Common myeloid progenitor, CD34-positive (primary cell): ENCODE measurements around the gene CNOT11.
A peak's percentile ranks its signal among the peaks of the same experiment; 100 is the strongest.
"Not testable (repeated sequence)": the region's sequence is repeated elsewhere in the genome, so short reads cannot be mapped to it uniquely, and the experiment has no call there.

ENCODE experiments used
- CTCF ChIA-PET: fragments of 350-600 bp; sonication (Branson Sonifier 250); formaldehyde crosslinking; loops from one replicate; lab custom pipeline; 2021; ENCODE audit warnings: antibody characterized with exemption; lab: Charles Lee
- POLR2A ChIA-PET: fragments of 350-600 bp; sonication (Branson Sonifier 250); formaldehyde crosslinking; loops from one replicate; lab custom pipeline; 2021; ENCODE audit warnings: antibody characterized with exemption; lab: Charles Lee
- DNase-seq, 3 donors: peaks; one replicate each; pipeline versions ENCODE4 v3.0.0 to v3.0.0-alpha.2; 2013
- H3K27ac ChIP-seq, 2 experiments: 1 replicate in 1 of 2; 2 replicates in 1 of 2; pipeline ENCODE4 v1.7.0; 2013; ENCODE audit warnings: inconsistent platforms in 2 of 2, low read length in 2 of 2, mild to moderate bottlenecking in 2 of 2, low read depth in 1 of 2, moderate library complexity in 1 of 2; ENCODE audit not compliant: severe bottlenecking in 2 of 2, insufficient read depth in 1 of 2, poor library complexity in 1 of 2
- H3K27me3 ChIP-seq, 5 experiments: replicated peaks in 2 of 5; 1 replicate in 3 of 5; 2 replicates in 2 of 5; pipeline versions ENCODE4 v1.6.1 to v1.7.0; 2013; ENCODE audit warnings: low read length in 4 of 5, mild to moderate bottlenecking in 2 of 5, moderate library complexity in 2 of 5, inconsistent platforms in 1 of 5; ENCODE audit not compliant: insufficient read depth in 5 of 5, control insufficient read depth in 4 of 5
- H3K36me3 ChIP-seq, 4 experiments: 1 replicate in 2 of 4; 2 replicates in 2 of 4; pipeline versions ENCODE4 v1.6.1 to v1.7.0; 2013; ENCODE audit warnings: low read length in 3 of 4, control low read depth in 1 of 4, mild to moderate bottlenecking in 1 of 4; ENCODE audit not compliant: control insufficient read depth in 4 of 4, insufficient read depth in 4 of 4
- H3K4me1 ChIP-seq, 4 experiments: 1 replicate in 3 of 4; 2 replicates in 1 of 4; pipeline versions ENCODE4 v1.6.1 to v1.7.1; 2013; ENCODE audit warnings: low read length in 3 of 4, mild to moderate bottlenecking in 3 of 4, control low read depth in 1 of 4, inconsistent platforms in 1 of 4, moderate library complexity in 1 of 4; ENCODE audit not compliant: control insufficient read depth in 4 of 4, insufficient read depth in 4 of 4; ENCODE audit errors: control extremely low read depth in 1 of 4
- H3K4me3 ChIP-seq, 7 experiments: 1 replicate in 4 of 7; 2 replicates in 3 of 7; pipeline versions ENCODE4 v1.5.1 to v1.7.0; 2013; ENCODE audit warnings: mild to moderate bottlenecking in 7 of 7, low read length in 6 of 7, moderate library complexity in 6 of 7, inconsistent platforms in 2 of 7, low read depth in 2 of 7, control low read depth in 1 of 7; ENCODE audit not compliant: insufficient read depth in 4 of 7, control insufficient read depth in 1 of 7; ENCODE audit errors: extremely low read depth in 1 of 7
- H3K9me3 ChIP-seq, 5 experiments: 1 replicate in 4 of 5; 2 replicates in 1 of 5; pipeline versions ENCODE4 v1.6.1 to v1.7.1; 2013; ENCODE audit warnings: low read length in 4 of 5, mild to moderate bottlenecking in 2 of 5, inconsistent platforms in 1 of 5, low read depth in 1 of 5, moderate library complexity in 1 of 5; ENCODE audit not compliant: control insufficient read depth in 4 of 5, insufficient read depth in 2 of 5; ENCODE audit errors: control extremely low read depth in 1 of 5
- WGBS: methylation state at CpG from one replicate; pipeline ENCODE4 v1.1.5; 2013; ENCODE audit not compliant: insufficient coverage; 5-methylcytosine and 5-hydroxymethylcytosine counted together

Gene CNOT11

DNA sequence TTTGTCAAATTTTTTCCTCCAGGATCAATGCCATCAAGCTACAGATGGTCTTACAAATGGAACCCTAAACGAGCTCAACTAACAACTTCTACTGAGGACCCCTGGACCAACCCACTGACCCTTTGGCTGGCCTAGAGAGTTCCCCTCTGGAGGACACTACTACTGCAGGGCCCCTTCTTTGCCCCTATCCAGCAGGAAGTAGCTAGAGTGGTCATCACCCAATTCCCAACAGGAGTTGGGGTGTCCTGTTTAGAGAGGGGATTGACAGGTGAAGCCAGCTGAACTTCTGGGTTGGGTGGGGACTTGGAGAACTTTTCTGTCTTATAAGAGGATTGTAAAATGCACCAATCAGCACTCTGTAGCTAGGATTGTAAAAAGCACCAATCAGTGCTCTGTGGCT is 16.7 kb upstream of the CNOT11 start:
- H3K27ac ChIP-seq, H3K27me3 ChIP-seq, H3K36me3 ChIP-seq, POLR2A ChIA-PET, H3K4me3 ChIP-seq, DNase-seq, H3K4me1 ChIP-seq: not testable (repeated sequence)
- no CpG with 5 or more reads among the region's 1 CpG for WGBS
- CTCF ChIA-PET: interaction anchor here (0.9 to 5.8 kb wide), 3 partner anchors 10 to 33 kb away, joined by 3 to 28 read pairs (median 3); no protein-coding TSS in a partner anchor
- peaks cover 0 to 24% (median 4%) of the 10 kb centered on the region in 5 experiments for H3K9me3 ChIP-seq

DNA sequence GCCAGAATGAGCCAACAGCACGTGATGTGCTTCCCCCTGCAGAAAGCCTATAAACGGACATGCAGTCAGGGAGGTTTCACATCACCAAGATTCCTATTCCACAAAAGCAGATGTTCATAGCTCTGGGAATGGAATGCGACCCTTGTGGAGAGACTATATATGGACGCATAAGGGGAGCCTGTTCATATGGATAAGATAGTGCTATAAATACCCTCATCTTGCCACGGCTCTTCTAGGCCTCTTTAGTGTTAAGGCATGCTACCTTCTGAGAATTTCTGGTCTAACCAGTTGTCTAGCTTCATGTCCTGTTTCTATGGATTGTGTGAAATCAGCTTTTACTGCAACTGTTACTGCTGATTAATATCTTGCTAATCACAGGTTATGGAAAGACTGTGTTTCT is 14.7 kb upstream of the CNOT11 start:
- DNase-seq, H3K27ac ChIP-seq: not testable (repeated sequence)

DNA sequence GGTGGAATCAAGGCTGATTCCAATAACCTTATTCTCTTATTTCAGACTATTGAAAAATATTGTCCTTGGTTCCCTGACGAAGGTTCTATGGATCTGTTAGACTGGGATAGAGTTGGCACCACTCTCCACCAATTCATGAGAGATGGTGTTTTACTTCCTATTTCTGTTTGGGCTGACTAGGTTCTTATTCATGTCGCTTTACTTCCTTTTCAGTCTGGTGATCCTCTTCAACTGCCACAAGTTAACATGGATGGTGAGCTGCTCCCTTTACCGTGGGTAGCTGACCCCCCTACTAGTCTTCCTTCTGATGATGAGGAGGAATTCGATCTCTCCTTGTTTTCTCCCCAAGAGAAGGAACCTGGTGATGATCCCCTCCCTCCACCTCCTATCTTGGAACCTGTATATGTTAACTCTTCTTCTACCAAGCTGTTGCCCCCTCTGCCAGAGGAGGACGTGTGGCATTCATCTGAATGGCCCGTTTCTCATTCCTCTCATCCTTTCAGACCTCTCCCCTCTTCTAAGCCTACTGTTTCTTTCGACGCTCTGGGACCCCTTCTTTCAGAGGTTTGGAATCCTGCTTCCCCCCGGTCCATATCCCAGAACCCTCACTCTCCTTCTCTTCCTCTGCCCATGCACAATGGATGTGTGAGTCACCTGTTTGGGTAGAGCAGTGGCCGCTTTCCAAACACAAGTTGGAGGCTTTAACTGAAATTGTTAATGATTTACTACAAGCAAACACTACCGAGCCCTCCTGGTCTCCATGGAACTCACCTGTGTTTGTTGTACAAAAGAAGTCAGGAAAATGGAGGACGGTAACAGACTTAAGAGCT is 13.5 kb upstream of the CNOT11 start:
- ChIA-PET POLR2A (no interaction called here), CTCF (interaction anchor here (1.1 to 2.7 kb wide), 6 partner anchors 8 to 42 kb away, joined by 3 to 9 read pairs (median 6); partner anchors contain the start of gene CNOT11)
- peaks cover 0 to 12% (median 4%) of the 10 kb centered on the region in 5 experiments for H3K9me3 ChIP-seq
- WGBS: 94% methylated on average over 7 of the region's 12 CpGs
- H3K27ac ChIP-seq: no peak overlapping the region
- H3K4me1 ChIP-seq: peaks cover 0 to 4% (median 0%) of the 10 kb centered on the region in 4 experiments
- H3K36me3 ChIP-seq: no peaks in the 10 kb centered on the region
- no peaks in the 10 kb centered on the region for H3K27me3 ChIP-seq
- peak in 1 of 3 donors; percentile 15 for DNase-seq
- H3K4me3 ChIP-seq: no peak overlapping the region

More for the DNA sequence above, 14.7 kb upstream of the CNOT11 start:
- POLR2A ChIA-PET, H3K27me3 ChIP-seq, H3K4me1 ChIP-seq, H3K36me3 ChIP-seq, H3K4me3 ChIP-seq: not testable (repeated sequence)
- peaks cover 0 to 16% (median 4%) of the 10 kb centered on the region in 5 experiments for H3K9me3 ChIP-seq
- WGBS: 100% methylated on average over 3 of the region's 5 CpGs
- CTCF ChIA-PET: interaction anchor here (1.4 to 2.7 kb wide), 2 partner anchors 10 to 14 kb away, joined by 3 to 6 read pairs; no protein-coding TSS in a partner anchor

DNA sequence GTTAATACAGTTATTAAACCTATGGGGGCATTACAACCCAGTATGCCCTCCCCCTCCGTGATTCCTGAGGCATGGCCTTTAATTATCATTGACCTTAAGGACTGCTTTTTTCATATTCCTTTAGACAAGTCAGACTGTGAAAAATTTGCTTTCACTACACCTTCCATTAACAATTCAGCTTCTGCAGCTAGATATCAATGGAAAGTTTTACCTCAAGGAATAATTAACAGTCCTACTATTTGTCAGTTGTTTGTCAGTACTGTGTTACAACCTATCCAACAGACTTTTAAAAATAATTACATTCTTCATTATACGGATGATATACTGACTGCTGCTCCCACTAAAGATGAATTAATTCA is 12.9 kb upstream of the CNOT11 start:
- H3K27ac ChIP-seq, H3K4me3 ChIP-seq, H3K36me3 ChIP-seq, POLR2A ChIA-PET, H3K4me1 ChIP-seq, H3K9me3 ChIP-seq, H3K27me3 ChIP-seq, DNase-seq: not testable (repeated sequence)
- 100% methylated on average over 2 of the region's 2 CpGs for WGBS
- CTCF ChIA-PET: interaction anchor here (1.1 to 2.7 kb wide), 7 partner anchors 9 to 43 kb away, joined by 3 to 9 read pairs (median 6); partner anchors contain the start of gene CNOT11

DNA sequence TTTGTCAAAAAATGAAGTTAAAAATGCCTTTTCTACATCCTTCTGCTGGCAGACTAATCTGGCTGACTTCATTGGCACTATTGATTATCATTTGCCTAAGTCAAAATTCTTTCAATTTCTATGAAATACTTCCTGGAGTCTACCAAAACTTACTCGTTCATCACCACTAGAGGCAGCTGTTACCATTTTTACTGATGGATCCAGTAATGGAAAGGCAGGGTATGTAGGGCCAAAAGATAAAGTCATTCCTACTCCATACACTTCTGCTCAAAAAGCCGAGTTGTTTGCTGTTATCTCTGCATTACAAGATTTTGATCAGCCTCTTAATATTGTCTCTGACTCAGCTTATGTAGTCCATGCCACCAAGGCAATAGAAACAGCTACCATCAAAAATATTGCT is 12.0 kb upstream of the CNOT11 start:
- peak in 1 of 3 donors; percentile 18 for DNase-seq
- H3K9me3 ChIP-seq, POLR2A ChIA-PET, H3K27me3 ChIP-seq, H3K27ac ChIP-seq, H3K36me3 ChIP-seq, H3K4me1 ChIP-seq, H3K4me3 ChIP-seq: not testable (repeated sequence)
- WGBS: 28% methylated on average over 2 of the region's 2 CpGs
- CTCF ChIA-PET: interaction anchor here (0.8 to 2.4 kb wide), 6 partner anchors 10 to 33 kb away, joined by 3 to 9 read pairs (median 6); partner anchors contain the start of gene CNOT11

DNA sequence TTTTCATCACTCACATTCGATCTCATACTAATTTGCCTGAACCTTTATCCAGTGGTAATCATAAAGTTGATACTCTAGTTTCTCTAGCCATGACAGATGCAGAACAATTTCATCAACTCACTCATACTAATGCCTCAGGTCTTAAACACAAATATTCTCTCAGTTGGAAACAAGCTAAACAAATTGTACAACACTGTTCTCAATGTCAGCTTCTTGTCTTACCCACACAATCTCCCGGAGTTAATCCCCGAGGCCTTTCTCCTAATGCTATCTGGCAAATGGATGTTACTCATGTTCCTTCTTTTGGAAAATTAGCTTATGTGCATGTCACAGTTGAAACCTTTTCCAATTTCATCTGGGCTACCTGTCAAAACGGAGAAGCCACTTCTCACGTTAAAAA is 11.5 kb upstream of the CNOT11 start:
- Histone ChIP-seq H3K4me1 (peaks cover 0 to 4% (median 0%) of the 10 kb centered on the region in 4 experiments), H3K4me3 (no peak overlapping the region), H3K27me3 (no peaks in the 10 kb centered on the region), H3K36me3 (no peaks in the 10 kb centered on the region), H3K9me3 (no peaks in the 10 kb centered on the region), H3K27ac (no peak overlapping the region)
- WGBS: 95% methylated on average over 5 of the region's 5 CpGs
- DNase-seq: no peak
- ChIA-PET CTCF (interaction anchor here (1.3 to 2.4 kb wide), 3 partner anchors 10 to 18 kb away, joined by 5 to 9 read pairs (median 6); no protein-coding TSS in a partner anchor), POLR2A (no interaction called here)

DNA sequence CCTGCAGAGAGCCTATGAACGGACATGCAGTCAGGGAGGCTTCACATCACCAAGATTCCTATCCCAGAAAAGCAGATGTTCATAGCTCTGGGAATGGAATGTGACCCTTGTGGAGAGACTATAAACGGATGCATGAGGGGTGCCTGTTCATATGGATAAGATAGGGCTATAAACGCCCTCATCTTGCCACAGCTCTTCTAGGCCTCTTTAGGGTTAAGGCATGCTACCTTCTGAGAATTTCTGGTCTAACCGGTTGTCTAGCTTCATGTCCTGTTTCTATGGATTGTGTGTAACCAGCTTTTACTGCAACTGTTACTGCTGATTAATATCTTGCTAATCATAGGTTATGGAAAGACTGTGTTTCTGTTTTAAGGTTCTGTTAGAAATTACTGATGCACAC is 8.3 kb upstream of the CNOT11 start:
- DNase-seq, H3K4me3 ChIP-seq, H3K36me3 ChIP-seq, H3K9me3 ChIP-seq, H3K27ac ChIP-seq, H3K27me3 ChIP-seq, H3K4me1 ChIP-seq: not testable (repeated sequence)
- POLR2A ChIA-PET: interaction anchor here (0.6 kb wide), 1 partner anchor 42 kb away, joined by 4 read pairs; no protein-coding TSS in a partner anchor
- CTCF ChIA-PET: interaction anchor here (1.4 kb wide), 1 partner anchor 13 kb away, joined by 3 read pairs; no protein-coding TSS in a partner anchor
- 100% methylated on average over 1 of the region's 4 CpGs for WGBS
